Right lobe of liver (tissue), 6 donors: Measurements from ENCODE around the gene SCYGR8. TPM values are rescaled to one million over a fixed set of nuclear protein-coding genes. Genes with fewer than 3 reads are reported as not detected.

Source experiments
- ATAC-seq, 4 donors: fragments of 200-7000 bp; cut with Tn5 transposase; one replicate each; pipeline ENCODE4 v1.9.1; 2020; ENCODE audit warnings: mild to moderate bottlenecking in 4 of 4, moderate library complexity in 4 of 4
- DNase-seq, 3 donors: peaks; one replicate each; pipeline ENCODE4 v3.0.0-alpha.2; 2020
- H3K27ac ChIP-seq, 3 donors: fragments of 200-600 bp; one replicate each; pipeline ENCODE4 v1.8.0; 2022
- H3K27me3 ChIP-seq, 2 donors: fragments of 200-600 bp; one replicate each; pipeline ENCODE4 v1.8.0; 2022
- H3K36me3 ChIP-seq, 4 donors: fragments of 200-600 bp; sonication (generic) in 1 of 4; one replicate each; pipeline versions ENCODE4 v1.5.1 to v1.8.0; 2017 to 2022; ENCODE audit warnings: control low read depth in 1 of 4
- H3K4me1 ChIP-seq, 4 donors: fragments of 200-600 bp; sonication (generic) in 1 of 4; one replicate each; pipeline versions ENCODE4 v1.5.1 to v1.8.0; 2017 to 2022; ENCODE audit warnings: control low read depth in 1 of 4
- H3K4me3 ChIP-seq, 3 donors: fragments of 200-600 bp; one replicate each; pipeline ENCODE4 v1.8.0; 2022
- H3K9me3 ChIP-seq, 4 donors: fragments of 200-600 bp; sonication (generic) in 1 of 4; one replicate each; pipeline versions ENCODE4 v1.5.1 to v1.8.0; 2017 to 2022; ENCODE audit warnings: control low read depth in 1 of 4
- CTCF ChIP-seq, 4 donors: fragments of 200-600 bp in 3 of 4; fragments of 450-650 bp in 1 of 4; IDR thresholded peaks; one replicate each; pipeline versions ENCODE4 v1.5.1 to v1.8.0; 2016 to 2022; ENCODE audit warnings: antibody characterized with exemption in 4 of 4, mild to moderate bottlenecking in 2 of 4
- POLR2A ChIP-seq: fragments of 450-650 bp; IDR thresholded peaks from one replicate; pipeline ENCODE4 v1.6.1; 2017; ENCODE audit warnings: antibody characterized with exemption, mild to moderate bottlenecking
- WGBS: methylation state at CpG from one replicate; pipeline ENCODE4 v1.1.6; 2018; ENCODE audit warnings: low coverage, low lambda C conversion rate; ENCODE audit not compliant: insufficient coverage; ENCODE audit errors: missing lambda C conversion rate; 5-methylcytosine and 5-hydroxymethylcytosine counted together
- intact Hi-C, 2 donors: fragments of 100-400 bp; cut with DNase I; formaldehyde crosslinking; loops; one replicate each; pipeline versions ENCODE4 v1.11.2 to v1.14.1; 2022
- total RNA-seq, 6 experiments: library from RNA; depleted of rRNA in 2 of 6; stranded (reverse); fragments of >200 nt in 2 of 6; fragmentation: NEBNext Ultra II Directional in 3 of 6; extraction: Animal tissue kit (Norgen Biotek cat#: 25700) in 3 of 6; gene quantifications; one replicate each; pipeline versions ENCODE4 v1.1.0 to v1.2.4, GENCODE V29; 2016 to 2023
- donor health status: DM: no; HTN: yes; CAD: no.
- donor health status: DM: no; HTN: no; CAD: no.
- donor health status: DM: no; HTN: no; CAD: no.
- donor health status: DM: no; HTN: yes; CAD: no.
- donor health status: DM: no; HTN: yes; CAD: no.

The SCYGR8 gene
- total RNA-seq, 6 experiments from 2014 or later: not detected

DNA sequence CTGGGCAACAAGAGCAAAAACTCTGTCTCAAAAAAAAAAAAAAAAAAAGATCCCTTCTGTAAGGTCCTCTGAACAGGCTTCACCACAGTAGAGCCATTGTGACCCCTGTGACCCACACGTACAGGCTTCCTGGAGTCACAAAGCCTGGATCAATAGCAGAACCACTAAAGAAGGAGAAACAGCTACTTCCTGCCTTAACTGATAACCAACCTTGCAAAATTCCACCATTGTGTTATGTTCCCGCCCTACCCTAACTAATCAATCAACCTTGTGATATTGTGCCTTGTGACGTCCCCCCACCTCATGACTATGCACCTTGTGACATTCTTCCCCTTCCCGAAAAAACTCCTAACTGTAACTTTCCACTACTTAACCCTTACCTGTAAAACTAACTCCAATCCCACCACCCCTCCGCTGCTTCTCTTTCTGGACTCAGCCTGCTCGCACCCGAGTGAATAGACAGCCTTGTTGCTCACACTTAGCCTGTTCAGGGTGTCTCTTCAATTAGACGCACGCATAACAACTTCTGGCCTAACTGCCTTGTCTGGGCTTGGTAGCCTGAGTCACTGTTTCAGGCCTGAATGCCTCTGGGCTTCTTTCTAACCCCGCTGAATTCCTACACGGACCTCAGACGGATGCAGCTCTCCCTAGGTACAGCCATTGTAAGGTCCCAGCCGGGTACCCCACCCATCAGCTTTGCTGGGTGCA is 13.9 kb downstream of the SCYGR8 start:
- Histone ChIP-seq H3K9me3 (no peaks in the 10 kb centered on the region), H3K27ac (no peak overlapping the region), H3K27me3 (no peaks in the 10 kb centered on the region), H3K36me3 (no peaks in the 10 kb centered on the region), H3K4me1 (peaks cover 0 to 5% (median 0%) of the 10 kb centered on the region in 4 donors), H3K4me3 (no peak overlapping the region)
- ATAC-seq (peak in 1 of 4 donors; percentile 16), DNase-seq (no peak)
- intact Hi-C loops: loop anchor here in 1 of 2 donors (10.0 kb wide), 1 partner anchor 355 kb away; no protein-coding TSS in a partner anchor
- TF ChIP-seq POLR2A: no peak
- TF ChIP-seq CTCF (IDR thresholded peaks at IDR 0.05): no peak
- WGBS: 65% methylated on average over 13 of the region's 13 CpGs

DNA sequence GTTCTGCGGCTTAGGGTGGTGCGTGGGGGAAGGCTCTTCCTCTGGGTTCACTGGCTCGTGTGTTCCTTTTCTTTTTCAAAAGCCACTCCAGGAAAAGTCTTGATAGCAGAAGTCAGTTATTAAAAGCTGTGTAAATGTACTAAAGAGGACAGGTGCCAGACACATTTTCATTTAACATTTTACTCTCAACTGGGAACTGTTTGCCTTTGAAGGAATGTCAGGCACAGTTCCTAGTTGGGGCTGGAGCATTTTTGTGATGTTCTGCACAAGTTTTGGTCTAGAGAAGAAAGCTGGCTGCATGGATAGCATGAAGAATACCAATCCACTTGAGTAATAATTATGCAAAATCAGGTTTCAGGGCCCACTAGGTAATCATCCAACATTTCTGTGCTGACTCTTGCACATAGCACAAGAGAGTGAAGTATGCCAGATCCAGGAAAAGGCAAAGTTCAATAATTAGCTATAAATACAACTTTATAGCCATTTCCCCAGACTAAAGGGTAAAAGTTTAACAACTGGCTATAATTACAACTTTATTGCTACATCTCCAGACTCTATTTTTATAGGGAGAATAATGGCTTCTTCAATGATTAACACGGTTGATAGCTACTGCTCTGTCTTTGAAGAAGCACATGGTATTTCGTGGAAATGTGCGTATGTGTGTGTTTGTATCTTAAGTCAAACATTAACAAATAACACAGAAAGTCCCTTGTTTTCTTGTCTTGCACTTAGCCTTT is 16.2 kb downstream of the SCYGR8 start:
- Histone ChIP-seq H3K4me1 (peaks cover 0 to 5% (median 2%) of the 10 kb centered on the region in 4 donors), H3K36me3 (no peaks in the 10 kb centered on the region), H3K4me3 (no peak overlapping the region), H3K27me3 (no peaks in the 10 kb centered on the region), H3K27ac (peak overlapping the region; percentile 8 to 26 (median 25)), H3K9me3 (no peaks in the 10 kb centered on the region)
- DNase-seq (no peak), ATAC-seq (peak; percentile 15 to 72 (median 54))
- TF ChIP-seq POLR2A: no peak
- TF ChIP-seq CTCF (IDR thresholded peaks at IDR 0.05): no peak
- intact Hi-C loops: loop anchor here in 1 of 2 donors (10.0 kb wide), 1 partner anchor 357 kb away; no protein-coding TSS in a partner anchor
- 42% methylated on average over 6 of the region's 6 CpGs for WGBS

GRCh38 chr2:227765788-227766372 is 20.2 kb downstream of the SCYGR8 start:
- 35% methylated on average over 4 of the region's 4 CpGs for WGBS
- H3K27ac ChIP-seq: no peak overlapping the region
- no peaks in the 10 kb centered on the region for H3K27me3 ChIP-seq

More at GRCh38 chr2:227765788-227766372, 20.2 kb downstream of the SCYGR8 start:
- Histone ChIP-seq H3K36me3 (no peaks in the 10 kb centered on the region), H3K9me3 (no peaks in the 10 kb centered on the region), H3K4me1 (peaks cover 0 to 5% (median 2%) of the 10 kb centered on the region in 4 donors), H3K4me3 (no peak overlapping the region)
- TF ChIP-seq CTCF (IDR thresholded peaks at IDR 0.05): no peak
- TF ChIP-seq POLR2A: no peak
- no peak for ATAC-seq
- DNase-seq: no peak
- intact Hi-C loops: loop anchor here in 1 of 2 donors (5.0 to 10.0 kb wide), 2 partner anchors 104 to 361 kb away; no protein-coding TSS in a partner anchor
